Left forelimb (tissue), 1 donor: ENCODE data around the gene OSBPL8.
"Not testable (repeated sequence)": the region's sequence is repeated elsewhere in the genome, so short reads cannot be mapped to it uniquely, and the experiment has no call there.

Source experiments
- DNase-seq: peaks from one replicate; pipeline ENCODE4 v3.0.0-alpha.2; 2018; ENCODE audit warnings: low spot score

The OSBPL8 gene

GRCh38 chr12:76360316-76360715 lies 199.3 kb downstream of the OSBPL8 start:
- DNase-seq: no peak

- no peak for DNase-seq
Observed at GRCh38 chr12:76356071-76356470, 203.5 kb downstream of the OSBPL8 start.

GRCh38 chr12:76348079-76348901 lies 211.3 kb downstream of the OSBPL8 start, which contains the start of gene BBS10:
Gene BBS10, minus strand, starts transcription at chr12:76348415. Its CDS starts 57 bp downstream, at chr12:76348358.
- peak; percentile 92 for DNase-seq

- no peak for DNase-seq
Observed at GRCh38 chr12:76346798-76347420, 212.7 kb downstream of the OSBPL8 start.

GRCh38 chr12:76346236-76346635 lies 213.3 kb downstream of the OSBPL8 start:
- no peak for DNase-seq

GRCh38 chr12:76345569-76345968 lies 214.0 kb downstream of the OSBPL8 start:
- DNase-seq: no peak

- no peak for DNase-seq
Observed at GRCh38 chr12:76341436-76342030, 218.0 kb downstream of the OSBPL8 start.

GRCh38 chr12:76340680-76341435 lies 218.7 kb downstream of the OSBPL8 start:
- no peak for DNase-seq

GRCh38 chr12:76337583-76337982 lies 222.0 kb downstream of the OSBPL8 start:
- DNase-seq: no peak

- no peak for DNase-seq
Observed at GRCh38 chr12:76332606-76333005, 227.0 kb downstream of the OSBPL8 start.

GRCh38 chr12:76329606-76330005 lies 230.0 kb downstream of the OSBPL8 start:
- no peak for DNase-seq

GRCh38 chr12:76329159-76329558 lies 230.4 kb downstream of the OSBPL8 start:
- no peak for DNase-seq

- DNase-seq: not testable (repeated sequence)
Observed at GRCh38 chr12:76319595-76320319, 239.8 kb downstream of the OSBPL8 start.

- no peak for DNase-seq
Observed at GRCh38 chr12:76318773-76319594, 240.6 kb downstream of the OSBPL8 start.

GRCh38 chr12:76317976-76318375 lies 241.6 kb downstream of the OSBPL8 start:
- DNase-seq: no peak

- DNase-seq: no peak
Observed at GRCh38 chr12:76316468-76316867, 243.1 kb downstream of the OSBPL8 start.

- DNase-seq: no peak
Observed at GRCh38 chr12:76313299-76313698, 246.3 kb downstream of the OSBPL8 start.

GRCh38 chr12:76312315-76312714 lies 247.3 kb downstream of the OSBPL8 start:
- no peak for DNase-seq

GRCh38 chr12:76311796-76312195 lies 247.8 kb downstream of the OSBPL8 start:
- no peak for DNase-seq

GRCh38 chr12:76310110-76310509 lies 249.5 kb downstream of the OSBPL8 start:
- DNase-seq: no peak

- DNase-seq: no peak
Observed at GRCh38 chr12:76308866-76309265, 250.7 kb downstream of the OSBPL8 start.
